Activated naive CD4-positive, alpha-beta T cell (primary cell): ENCODE results near the gene SLC43A1.

Experiments used
- DNase-seq, 4 experiments: peaks; one replicate each; lab custom pipeline; 2025; lab: John Stamatoyannopoulos, UW

SLC43A1 gene

DNA sequence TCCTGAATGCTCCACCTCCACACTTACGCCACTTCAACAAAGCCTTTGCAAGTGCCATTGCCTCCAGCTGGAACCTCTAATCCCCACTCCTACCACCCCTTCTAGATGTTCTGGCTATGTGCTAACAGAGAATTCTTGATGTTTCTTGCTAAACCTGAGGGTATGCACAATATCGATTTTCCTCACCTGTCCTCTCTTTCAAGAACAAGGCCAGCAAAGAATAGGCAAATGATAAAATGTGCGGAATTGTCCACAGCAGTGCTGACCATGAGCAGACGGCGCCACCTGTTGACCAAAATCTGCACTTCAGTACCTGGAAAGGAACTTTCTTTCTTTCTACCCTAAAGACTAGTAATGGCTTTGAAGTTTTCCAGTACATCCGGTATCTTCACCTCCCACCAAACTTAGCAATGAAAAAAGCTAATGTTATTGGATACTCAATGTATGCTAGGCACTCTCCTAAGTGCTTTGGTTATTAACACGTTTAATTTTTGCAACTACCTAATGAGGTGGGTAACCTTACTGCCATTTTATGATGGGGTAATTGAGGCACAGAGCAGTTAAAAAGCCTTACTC, 11.6 kb upstream of the SLC43A1 start:
- DNase-seq: peak; percentile 27 to 68 (median 52)

DNA sequence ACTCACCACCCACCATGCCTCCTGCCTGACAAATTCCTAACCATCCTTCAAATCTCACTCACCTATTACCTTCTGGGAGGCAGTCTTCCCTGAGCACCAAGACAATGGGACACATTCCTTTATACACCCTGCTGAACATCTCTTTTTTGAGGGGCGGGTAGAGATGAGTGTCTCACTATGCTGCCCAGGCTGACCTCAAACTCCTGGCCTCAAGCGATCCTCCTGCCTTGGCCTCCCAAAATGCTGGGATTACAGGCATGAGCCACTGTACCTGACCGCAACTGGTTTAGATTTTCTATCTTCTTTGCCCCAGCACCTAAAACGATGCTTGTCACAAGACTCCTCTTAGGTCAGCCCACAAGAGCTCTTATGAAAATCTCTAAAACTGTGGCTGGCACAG, 7.9 kb upstream of the SLC43A1 start:
- DNase-seq: no peak

DNA sequence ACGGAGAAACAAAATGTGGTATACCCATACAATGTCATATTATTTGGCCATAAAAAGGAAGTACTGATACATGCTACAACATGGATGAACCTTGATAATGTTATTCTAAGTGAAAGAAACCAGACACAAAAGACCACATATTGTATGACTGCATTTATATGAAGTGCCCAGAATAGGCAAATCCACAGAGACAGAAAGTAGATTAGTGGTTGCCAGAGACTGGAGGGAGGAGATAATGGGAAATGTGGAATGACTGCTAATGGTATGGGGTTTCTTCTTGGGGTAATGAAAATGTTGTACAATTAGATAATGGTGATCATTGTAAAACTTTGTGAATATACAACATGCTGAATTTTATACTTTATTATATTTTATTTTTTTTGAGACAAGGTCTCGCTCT, 5.6 kb upstream of the SLC43A1 start:
- DNase-seq: no peak

DNA sequence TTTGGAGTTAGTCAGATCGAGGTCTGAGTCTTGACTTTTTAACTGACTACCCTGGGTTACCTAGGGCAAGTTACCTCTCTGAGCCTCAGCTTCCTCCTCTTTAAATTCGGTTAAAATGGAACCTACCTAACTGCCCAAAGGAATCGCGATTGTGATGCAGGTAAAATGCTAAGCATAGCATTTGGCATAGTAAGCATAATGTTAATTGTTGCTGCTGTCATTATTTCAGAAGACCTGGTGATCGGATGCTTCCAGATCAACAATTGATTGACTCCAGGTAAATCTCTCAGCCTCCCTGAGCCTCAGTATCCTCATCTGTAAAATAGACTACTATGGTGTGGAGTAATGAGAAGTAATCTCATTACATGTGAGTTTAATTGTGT, 550 bp upstream of the SLC43A1 start:
- DNase-seq: no peak

DNA sequence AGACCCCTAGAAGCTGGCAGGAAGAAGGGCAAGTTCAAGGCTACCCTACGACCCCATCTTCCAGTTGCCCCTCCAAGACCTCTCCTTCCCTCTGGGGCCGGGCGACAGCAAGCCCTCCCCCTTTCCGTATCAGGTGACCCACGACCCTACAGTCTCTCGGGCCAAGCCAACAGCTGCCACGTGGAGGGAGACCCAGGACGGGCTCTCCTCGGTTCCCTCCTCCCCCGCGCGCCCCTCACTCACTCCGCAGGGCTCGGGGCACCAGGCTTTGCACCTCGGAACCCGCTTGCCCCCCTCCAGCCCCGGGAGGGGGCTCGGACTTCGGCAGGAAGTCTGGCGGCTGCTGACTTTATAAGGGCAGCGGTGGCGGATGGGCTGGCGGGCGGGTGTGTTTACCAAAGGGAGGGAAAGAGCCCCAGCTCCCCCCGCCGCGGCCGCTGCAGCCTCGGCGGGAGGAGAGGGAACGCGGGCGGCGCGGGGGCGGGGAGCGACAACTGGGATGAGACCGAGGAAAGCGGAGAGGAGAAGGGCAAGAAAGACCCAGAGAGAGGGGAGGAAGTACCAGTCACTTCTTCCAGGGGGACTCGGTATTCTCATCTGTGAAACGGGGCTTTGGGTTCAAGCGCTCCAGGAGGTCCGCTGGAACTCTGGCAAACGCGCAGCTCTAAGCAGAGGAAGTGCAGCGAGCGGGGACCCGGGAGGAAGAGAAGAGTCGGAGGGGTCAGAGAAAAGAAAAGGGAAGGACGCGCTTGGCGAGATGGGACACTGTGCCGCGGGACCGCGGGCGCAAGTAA, 767 bp downstream of the SLC43A1 start:
- DNase-seq: peak in 3 of 4 experiments; percentile 5 to 39 (median 22)

DNA sequence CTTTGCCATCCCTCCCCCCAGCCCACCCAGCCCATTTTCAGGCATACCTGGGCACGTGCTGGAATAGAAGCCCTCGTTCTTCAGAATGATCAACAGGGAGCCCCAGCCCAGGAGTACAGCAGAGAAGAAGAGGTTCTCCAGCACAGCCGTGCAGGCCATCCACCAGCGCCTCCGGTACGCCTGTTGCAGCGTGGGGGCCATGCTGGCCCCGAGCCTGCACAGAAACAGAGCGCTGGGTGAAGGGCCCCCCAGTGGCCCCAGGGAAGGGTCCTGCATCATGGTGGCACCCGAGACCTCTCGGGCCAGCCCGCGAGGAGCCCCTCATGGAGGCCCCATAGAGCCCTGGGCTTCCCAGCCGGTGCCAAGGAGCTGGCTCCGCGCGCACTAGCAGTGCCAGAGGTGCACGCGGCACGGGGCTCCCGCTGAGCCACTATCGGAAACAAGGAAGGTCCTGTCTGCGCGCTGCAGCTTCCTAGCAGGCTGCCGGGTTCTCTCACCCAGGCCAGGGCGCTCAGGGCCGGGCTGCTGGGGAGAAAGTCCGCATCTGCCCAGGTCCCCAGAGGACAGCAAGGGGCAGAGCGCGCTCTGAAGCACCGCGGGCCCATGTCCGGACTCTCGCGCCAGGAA, 1.5 kb downstream of the SLC43A1 start:
- peak in 2 of 4 experiments; percentile 10 to 11 for DNase-seq

DNA sequence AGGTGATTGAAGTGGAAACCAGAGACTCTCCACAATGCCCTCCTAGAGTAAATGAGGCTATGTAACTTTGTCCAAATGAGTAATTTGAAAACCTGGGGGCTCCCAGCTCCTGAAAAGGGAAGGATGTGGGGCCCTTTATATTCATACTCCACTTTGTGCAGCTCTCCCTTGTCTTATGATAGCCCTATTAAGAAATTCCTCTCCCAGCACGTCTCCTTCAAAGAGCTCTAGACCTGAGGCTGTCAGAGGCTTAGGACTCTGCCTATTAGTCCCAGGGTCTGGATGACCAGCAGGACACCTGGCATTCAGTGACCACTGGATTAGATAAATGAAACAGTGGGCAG, 2.1 kb downstream of the SLC43A1 start:
- no peak for DNase-seq

DNA sequence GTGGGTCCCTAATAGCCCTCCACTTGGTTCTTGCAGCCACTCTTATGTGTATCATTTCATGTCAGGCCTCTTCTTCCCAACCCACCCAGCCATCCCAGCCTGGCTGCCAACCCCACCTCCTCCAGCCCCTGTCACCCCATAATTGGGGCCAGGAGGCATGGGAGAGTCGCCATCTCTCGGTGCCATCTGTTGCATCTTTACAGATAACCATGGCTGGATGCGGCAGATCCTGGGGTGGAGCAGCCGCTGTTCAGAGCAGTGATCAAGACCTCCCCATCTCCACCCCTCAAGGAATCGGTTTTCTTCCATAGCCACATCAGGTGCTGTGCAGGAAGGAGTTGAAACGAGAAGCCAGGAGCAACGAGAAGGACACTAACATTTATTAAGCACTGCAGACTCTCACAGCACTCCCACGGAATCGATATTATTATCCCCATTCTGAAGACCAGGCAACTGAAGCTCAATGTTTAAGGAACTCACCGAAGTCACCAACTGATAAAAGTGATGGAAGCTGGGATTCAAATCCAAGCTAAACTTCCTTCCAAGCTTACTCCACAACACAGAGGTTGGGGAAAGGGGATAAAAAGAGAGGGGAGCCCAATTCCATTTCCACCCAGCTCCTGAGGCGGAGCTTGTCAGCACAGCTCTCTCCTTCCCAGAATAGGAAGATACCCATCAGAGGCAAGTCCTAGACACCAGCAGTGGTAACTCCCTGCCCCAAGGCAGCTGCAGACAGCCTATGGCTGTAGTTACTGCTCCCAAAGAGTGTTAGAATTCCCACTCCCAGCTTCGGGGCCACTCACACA, 2.7 kb downstream of the SLC43A1 start:
- DNase-seq: no peak

DNA sequence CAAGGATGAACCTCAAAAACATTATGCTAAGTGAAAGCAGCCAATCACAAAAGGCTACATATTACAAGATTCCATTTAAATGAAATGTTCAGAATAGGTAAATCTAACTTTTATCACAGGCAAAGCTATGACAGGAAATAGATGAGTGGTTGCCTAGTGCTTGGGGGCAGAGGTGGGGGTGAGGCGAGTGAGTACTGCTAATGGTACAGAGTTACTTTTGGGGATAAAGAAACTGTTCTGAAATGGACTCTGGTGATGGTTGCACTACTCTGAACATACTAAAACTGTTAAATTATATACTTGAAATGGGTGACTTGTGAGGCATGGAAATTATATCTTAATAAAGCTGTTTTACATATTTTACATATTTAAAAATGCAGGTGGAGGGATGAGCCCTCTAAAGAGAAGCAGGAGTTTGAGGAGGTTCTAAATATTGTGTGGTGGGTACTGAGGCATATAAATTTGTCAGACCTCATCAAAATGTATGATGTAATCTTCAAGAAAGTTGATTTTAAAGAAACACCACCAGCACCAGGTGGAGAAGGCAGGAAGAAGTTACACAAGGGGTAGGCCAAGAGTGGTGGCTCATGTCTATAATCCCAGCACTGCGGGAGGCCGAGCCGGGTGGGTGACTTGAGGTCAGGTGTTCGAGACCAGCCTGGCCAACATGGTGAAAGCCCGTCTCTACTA, 3.6 kb downstream of the SLC43A1 start:
- DNase-seq: no peak

DNA sequence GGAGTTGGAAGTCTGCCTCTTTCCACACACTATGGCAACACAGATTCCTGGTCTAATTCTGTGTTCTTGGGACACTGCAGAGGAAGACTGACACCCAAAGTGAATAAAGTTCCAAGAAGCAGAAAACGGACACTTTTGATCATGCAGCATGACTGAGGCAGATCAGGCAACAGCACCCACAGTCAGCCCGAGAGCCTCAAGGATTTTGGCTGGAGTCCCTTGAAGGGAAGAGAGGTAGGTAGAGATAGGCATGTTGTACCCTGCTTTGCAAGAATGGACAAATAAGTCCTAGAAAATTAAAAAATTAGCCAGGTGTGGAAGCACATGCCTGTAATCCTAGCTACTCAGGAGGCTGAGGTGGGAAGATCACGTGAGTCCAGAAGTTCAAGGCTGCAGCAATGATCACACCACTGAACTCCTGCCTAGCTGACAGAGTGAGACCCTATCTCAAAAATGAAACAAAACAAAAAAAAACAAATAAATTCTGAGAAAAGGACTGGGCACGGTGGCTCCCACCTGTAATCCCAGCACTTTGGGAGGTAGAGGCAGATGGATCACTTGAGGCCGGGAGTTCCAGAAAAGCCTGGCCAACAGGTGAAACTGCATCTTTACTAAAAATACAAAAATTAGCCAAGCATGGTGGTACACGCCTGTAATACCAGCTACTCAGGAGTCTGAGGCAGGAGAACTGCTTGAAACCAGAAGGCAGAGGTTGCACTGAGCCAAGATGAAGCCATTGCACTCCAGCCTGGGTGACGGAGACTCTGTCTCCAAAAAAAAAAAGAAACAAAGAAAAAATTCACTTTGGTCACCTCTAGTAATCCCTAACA, 6.9 kb downstream of the SLC43A1 start:
- DNase-seq: no peak

DNA sequence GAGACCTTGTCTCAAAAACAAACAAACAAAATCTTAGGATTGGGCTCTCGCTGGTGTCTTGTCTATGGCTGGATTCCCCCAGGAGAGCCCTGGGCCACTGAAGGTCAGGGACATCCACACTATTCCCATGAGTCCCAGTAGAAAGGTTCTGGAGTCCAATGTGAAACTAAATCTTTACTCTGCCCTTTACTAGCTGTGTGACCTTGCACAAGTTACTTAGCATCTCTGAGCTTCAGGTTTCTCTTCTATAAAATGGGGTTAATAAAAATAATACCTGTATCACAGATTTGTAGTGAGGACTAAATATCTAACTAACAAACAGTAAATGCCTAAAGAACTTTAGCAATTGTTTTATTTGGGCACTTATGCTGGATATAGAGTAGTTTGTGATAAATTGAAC, 9.0 kb downstream of the SLC43A1 start:
- no peak for DNase-seq

DNA sequence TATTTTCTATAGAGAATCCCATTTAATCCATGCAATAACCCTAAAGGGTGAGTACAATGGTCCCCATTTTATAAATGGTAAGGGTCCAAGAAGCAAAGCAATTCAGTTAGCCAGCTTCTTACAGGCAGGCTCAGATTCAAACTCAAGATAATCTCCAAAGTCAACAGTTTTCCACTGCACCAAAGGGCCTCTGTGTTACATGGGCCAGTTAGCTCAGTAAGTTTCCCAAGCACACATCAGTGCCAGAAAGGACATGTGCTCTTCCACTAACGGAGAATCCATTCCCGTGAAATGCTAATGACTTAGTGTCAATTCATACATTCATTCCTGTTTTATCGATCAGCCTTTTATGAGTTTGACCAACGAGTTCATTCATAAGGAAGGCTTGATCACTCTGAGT, 11.0 kb downstream of the SLC43A1 start:
- no peak for DNase-seq

DNA sequence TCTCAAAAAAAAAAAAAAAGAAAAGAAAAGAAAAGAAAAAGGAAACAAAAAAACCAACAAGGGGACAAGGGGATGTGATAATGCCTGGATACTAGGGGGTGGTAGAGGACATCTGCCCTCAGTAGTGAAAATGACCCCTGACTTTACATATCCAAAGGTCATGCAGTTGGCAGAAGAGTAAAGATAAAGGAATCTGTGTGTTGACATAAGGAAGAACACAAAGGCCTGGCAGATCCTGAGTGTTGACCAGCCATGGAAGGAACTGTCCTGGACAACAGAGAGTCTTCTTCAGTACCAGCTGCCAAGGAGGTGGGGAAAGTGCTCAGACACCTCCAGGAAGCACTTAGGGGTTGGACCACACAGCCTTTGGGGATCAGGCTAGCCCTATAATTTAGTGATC, 12.6 kb downstream of the SLC43A1 start:
- no peak for DNase-seq

DNA sequence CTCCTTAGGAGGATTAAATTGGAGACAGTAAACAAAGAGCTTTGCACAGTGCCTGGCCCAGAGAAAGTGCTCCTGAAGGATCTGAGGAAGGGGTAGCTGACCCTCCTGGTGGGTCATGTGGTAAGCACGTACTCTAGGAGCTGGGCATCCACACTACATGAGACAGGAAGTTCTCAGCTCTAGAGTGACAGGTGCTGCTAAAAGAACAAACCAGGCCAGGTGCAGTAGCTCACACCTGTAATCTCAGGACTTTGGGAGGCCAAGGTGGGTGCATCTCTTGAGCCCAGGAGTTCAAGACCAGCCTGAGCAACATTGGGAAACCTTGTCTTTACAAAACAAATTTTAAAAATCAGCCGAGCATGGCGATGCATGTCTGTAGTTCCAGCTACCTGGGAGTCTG, 13.1 kb downstream of the SLC43A1 start:
- no peak for DNase-seq

DNA sequence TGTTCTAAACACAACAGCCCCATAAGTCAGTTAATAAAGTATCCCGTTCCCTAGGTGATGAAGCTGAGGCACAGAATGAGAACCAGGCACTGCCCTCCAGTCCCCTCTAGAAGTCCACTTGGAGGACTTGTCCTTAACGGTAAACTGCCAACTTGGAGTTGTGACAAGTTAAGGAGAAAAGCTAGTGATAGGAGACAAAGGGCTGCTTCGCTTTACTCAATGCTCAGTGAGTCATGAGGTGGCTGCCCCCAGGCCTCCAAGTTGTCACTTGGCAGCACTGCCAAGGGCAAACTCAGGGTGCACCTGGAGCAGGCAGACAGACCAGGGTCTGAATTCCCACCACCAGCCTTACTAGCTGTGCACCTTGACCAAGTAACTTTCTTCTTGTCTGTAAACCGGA, 13.5 kb downstream of the SLC43A1 start:
- DNase-seq: no peak

DNA sequence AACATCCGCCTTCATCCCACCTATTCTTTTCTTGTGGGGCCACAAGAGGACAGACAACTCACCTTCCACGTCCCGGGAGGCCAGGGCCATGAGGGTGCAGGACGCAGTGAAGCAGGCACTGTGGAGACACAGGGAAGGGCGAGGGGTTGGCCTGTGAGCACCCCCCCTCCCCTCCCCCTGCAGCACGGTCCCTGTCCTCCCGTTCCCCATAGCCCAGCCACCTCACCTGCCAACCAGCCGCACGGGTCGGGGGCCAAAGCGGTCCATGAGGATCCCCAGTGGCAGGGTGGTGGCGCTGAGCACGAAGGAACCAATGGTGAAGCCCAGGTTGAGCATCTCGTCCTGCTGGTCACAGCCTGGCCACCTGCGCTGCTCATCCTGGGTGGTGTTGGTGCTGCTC, 14.6 kb downstream of the SLC43A1 start:
- DNase-seq: no peak

DNA sequence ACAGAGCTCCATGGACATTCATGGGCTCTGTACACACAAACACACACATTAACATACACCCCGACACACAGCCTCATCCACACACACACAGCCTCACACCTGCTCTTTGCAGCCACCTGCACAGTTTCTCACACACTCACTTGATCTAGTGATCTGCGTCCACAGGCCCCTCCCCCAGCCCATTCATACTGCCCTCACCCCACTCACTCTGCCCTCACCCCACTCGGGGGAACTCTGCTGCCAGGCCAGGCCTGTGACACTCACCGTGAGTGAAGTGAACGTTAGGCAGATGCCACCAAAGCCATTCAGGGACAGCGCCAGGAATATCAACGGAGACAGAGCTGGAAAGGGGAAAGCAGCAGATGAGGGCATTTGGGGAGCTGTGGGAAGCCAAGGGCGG, 15.0 kb downstream of the SLC43A1 start:
- DNase-seq: no peak

DNA sequence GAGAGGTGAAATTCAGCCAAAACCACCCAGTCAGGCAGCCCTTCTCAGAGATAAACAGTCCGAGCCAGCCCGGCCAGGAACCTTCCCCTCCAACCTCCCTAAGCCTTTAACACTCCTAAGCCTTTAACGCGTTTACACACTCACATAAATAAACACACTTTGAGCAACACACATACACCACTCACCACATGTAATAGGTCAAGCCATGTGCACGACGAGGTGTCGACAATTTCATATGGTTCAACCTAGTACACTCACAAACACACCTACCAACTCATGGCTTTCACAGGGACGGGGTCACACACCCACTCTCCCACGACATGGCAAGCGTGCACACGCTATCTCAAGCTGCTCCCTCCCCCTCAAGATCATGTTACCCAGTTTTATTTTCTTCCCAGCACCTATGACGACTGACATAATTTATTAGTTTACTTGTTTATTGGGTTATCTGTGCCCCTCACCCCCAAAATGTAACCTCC, 15.5 kb downstream of the SLC43A1 start:
- no peak for DNase-seq

DNA sequence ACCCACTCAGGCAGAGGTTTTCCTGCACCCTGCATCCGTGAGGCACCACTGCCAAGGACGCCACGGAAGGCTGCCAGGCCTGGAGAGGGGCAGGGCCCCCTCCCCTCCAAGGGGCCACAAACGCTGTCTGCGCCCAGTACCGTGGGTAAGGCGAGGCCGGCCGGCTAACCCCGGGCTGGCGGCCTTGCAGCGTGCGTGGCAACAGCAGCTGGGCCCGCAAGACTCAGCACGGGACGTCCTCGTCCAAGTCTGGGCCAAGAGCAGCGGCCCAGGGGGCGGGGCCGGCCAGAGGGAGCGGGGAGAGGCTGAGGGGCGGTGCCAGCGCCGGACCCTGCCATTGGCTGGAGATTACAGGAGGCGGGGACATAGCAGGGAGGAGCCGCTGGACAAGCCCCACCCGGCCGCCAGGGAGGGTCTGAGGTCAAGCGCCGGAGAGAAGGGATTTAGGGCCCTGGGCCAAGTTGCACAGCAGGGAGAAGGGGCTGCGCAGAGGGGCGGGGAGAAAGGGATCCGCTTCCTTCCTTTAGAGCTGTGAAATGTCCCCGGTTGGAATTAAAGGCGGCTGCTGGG, 16.0 kb downstream of the SLC43A1 start:
- peak in 1 of 4 experiments; percentile 11 for DNase-seq

DNA sequence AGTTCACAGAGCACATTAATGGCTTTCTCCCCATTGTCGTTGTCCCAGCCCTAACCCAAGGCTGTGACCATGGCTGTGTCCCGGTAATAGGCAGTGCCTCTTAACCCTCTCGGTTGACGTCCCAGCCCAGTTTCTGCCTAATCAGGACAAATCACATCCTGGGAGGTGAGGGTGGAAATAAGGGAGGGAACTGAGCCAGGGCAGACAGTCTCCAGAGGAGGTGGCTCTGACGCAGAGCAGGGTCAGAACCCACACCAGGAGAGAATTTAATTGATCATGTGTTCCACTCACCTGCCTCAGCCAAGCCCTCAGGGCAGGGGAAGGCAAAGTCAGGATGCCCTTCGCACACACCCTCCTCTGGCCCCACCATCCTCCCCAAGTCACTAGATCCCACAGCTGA, 17.0 kb downstream of the SLC43A1 start:
- no peak for DNase-seq
